ENCODE data around the gene NRXN3.
"Not testable (repeated sequence)": the region's sequence is repeated elsewhere in the genome, so short reads cannot be mapped to it uniquely, and the experiment has no call there.

Gene NRXN3

GRCh38 chr14:79103764-79104163, 933.6 kb downstream of the NRXN3 start:
- no peak for DNase-seq (ENCODE audit: low read depth in 1 of 2, low spot score in 1 of 2)

GRCh38 chr14:79110564-79110963, 940.4 kb downstream of the NRXN3 start:
- DNase-seq (ENCODE audit: low read depth in 1 of 2, low spot score in 1 of 2) = not testable (repeated sequence)

GRCh38 chr14:79111987-79112501, 941.9 kb downstream of the NRXN3 start:
- no peak for DNase-seq (ENCODE audit: low read depth in 1 of 2, low spot score in 1 of 2)

GRCh38 chr14:79117561-79117960, 947.4 kb downstream of the NRXN3 start:
- no peak for DNase-seq (ENCODE audit: low read depth in 1 of 2, low spot score in 1 of 2)

GRCh38 chr14:79118291-79118690, 948.1 kb downstream of the NRXN3 start:
- DNase-seq (ENCODE audit: low read depth in 1 of 2, low spot score in 1 of 2) = no peak

GRCh38 chr14:79134361-79134760, 964.2 kb downstream of the NRXN3 start:
- DNase-seq (ENCODE audit: low read depth in 1 of 2, low spot score in 1 of 2) = no peak

GRCh38 chr14:79136071-79137044, 966.2 kb downstream of the NRXN3 start:
- no peak for DNase-seq (ENCODE audit: low read depth in 1 of 2, low spot score in 1 of 2)

- no peak for DNase-seq (ENCODE audit: low read depth in 1 of 2, low spot score in 1 of 2)
Measured at GRCh38 chr14:79137045-79137430, 966.9 kb downstream of the NRXN3 start.

- DNase-seq (ENCODE audit: low read depth in 1 of 2, low spot score in 1 of 2) = no peak
Measured at GRCh38 chr14:79137836-79138235, 967.7 kb downstream of the NRXN3 start.

GRCh38 chr14:79144896-79145295, 974.7 kb downstream of the NRXN3 start:
- DNase-seq (ENCODE audit: low read depth in 1 of 2, low spot score in 1 of 2) = no peak

GRCh38 chr14:79150226-79150625, 980.1 kb downstream of the NRXN3 start:
- DNase-seq (ENCODE audit: low read depth in 1 of 2, low spot score in 1 of 2) = no peak

- no peak for DNase-seq (ENCODE audit: low read depth in 1 of 2, low spot score in 1 of 2)
Measured at GRCh38 chr14:79157369-79157768, 987.2 kb downstream of the NRXN3 start.

- DNase-seq (ENCODE audit: low read depth in 1 of 2, low spot score in 1 of 2) = no peak
Measured at GRCh38 chr14:79161571-79161970, 991.4 kb downstream of the NRXN3 start.

- no peak for DNase-seq (ENCODE audit: low read depth in 1 of 2, low spot score in 1 of 2)
Measured at GRCh38 chr14:79162833-79163232, 992.7 kb downstream of the NRXN3 start.

GRCh38 chr14:79165471-79166090, 995.4 kb downstream of the NRXN3 start:
- DNase-seq (ENCODE audit: low read depth in 1 of 2, low spot score in 1 of 2) = no peak

GRCh38 chr14:79166171-79166570, 996.0 kb downstream of the NRXN3 start:
- no peak for DNase-seq (ENCODE audit: low read depth in 1 of 2, low spot score in 1 of 2)

- no peak for DNase-seq (ENCODE audit: low read depth in 1 of 2, low spot score in 1 of 2)
Measured at GRCh38 chr14:79167957-79168356, 997.8 kb downstream of the NRXN3 start.

- DNase-seq (ENCODE audit: low read depth in 1 of 2, low spot score in 1 of 2) = no peak
Measured at GRCh38 chr14:79175671-79176070, 1005.5 kb downstream of the NRXN3 start.

GRCh38 chr14:79177106-79177505, 1006.9 kb downstream of the NRXN3 start:
- no peak for DNase-seq (ENCODE audit: low read depth in 1 of 2, low spot score in 1 of 2)

- no peak for DNase-seq (ENCODE audit: low read depth in 1 of 2, low spot score in 1 of 2)
Measured at GRCh38 chr14:79178719-79179118, 1008.5 kb downstream of the NRXN3 start.

GRCh38 chr14:79179985-79180384, 1009.8 kb downstream of the NRXN3 start:
- DNase-seq (ENCODE audit: low read depth in 1 of 2, low spot score in 1 of 2) = no peak

GRCh38 chr14:79180656-79181055, 1010.5 kb downstream of the NRXN3 start:
- DNase-seq (ENCODE audit: low read depth in 1 of 2, low spot score in 1 of 2) = no peak

All from stimulated activated CD4-positive, alpha-beta T cell treated with anti-CD3 and anti-CD28 coated beads, Interleukin-15, amount 100 ng/mL, for 1 hour (primary cell).